RPMI7951 (cell line): ENCODE data around the gene YBX1. TPM values are rescaled to one million over a fixed set of nuclear protein-coding genes. Genes with fewer than 3 reads are reported as not detected.
"Not testable (repeated sequence)": the region's sequence is repeated elsewhere in the genome, so short reads cannot be mapped to it uniquely, and the experiment has no call there.

Source experiments
- DNase-seq: peaks from one replicate; pipeline ENCODE4 v3.0.0-alpha.2; 2012; ENCODE audit warnings: low read depth
- total RNA-seq: library from RNA; depleted of rRNA; stranded (reverse); fragments of >200 nt; shearing (Covaris generic); gene quantifications from 2 replicates; pipeline ENCODE4 v1.2.3, GENCODE V29; 2014

Gene YBX1
- total RNA-seq, 1 experiment from 2014 or later: 1,105 TPM

DNA sequence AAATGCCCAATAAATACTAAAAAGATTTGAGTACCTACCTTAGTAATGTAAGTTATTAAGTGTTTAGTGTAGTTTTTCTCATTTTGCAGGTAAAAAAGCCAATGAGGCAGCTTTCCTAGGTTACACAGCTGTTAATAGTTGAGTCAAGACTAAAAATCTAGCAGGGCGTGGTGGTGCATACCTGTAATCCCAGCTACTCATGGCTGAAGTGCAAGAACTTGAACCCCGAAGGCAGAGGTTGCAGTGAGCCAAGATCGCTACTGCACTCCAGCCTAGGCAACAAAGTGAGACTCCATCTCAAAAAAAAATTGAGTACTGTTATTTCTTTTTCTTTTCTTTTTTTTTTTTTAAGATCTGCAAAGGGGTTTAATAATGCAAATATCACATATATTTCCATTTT is 7.7 kb downstream of the YBX1 start:
- no peak for DNase-seq

DNA sequence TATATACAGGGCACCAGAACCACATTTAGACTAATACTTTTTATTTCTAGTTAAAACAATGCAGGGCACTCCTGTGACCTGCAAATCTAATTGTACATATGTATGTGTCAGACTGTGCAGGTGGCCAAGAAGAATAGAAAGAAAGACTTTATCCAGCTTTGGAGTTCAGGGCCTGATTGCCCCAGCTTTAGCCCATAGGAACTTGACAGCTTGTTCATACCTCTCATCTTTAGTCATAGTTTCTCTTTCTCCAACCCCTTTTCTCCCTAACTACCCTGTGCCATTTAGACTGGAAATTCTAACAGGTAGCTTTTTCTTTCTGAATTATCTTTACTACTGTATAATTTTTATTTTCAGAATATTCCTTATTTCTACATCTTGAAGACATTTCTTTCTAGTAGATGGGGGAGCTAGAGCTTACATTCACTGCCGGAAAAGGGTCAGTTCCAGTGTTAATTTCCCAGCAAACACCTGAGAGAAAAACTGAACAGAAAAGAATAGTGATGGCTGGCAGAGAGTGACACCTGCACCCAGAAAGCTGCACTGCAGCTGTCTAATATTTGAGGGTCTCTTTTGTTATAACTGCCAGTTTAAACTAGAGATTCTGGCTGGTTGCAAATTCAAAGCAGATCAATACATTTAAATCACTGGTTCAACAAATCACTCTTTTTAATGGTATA is 8.4 kb downstream of the YBX1 start:
- DNase-seq: no peak

DNA sequence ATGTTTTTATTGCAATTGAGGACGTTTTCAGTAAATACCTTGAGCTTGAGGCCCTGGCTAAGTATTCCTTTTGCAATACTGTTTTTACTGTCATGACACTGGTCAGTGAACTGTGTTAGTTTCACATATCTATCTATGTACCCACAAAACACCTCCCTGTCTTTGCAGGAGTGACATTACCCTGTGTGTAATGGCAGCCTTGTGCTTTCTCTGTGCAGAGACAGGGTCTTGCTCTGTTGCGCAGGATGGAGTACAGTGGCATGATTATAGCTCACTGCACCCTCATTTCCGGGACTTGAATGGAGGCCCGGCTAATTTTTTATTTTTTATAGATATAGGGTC is 8.9 kb downstream of the YBX1 start:
- no peak for DNase-seq

DNA sequence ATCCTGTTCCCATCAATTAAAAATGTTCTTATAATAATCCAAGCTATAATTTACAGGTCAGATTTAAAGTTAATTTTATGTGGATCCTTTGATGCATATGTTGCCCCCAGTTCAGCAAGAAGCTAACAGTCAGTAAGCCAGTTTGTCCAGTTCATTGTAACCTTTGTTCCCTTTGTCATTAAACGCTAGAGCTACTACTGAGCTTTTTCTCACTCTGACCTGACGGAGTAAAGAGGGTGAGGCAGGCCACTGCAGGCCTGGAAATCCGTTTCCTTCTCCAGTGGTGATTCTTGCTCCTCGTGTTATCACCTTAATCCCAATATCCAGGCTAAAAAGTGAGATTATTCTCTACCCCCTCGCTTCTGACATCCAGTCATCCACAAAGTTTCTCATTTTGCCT is 10.2 kb downstream of the YBX1 start:
- no peak for DNase-seq

DNA sequence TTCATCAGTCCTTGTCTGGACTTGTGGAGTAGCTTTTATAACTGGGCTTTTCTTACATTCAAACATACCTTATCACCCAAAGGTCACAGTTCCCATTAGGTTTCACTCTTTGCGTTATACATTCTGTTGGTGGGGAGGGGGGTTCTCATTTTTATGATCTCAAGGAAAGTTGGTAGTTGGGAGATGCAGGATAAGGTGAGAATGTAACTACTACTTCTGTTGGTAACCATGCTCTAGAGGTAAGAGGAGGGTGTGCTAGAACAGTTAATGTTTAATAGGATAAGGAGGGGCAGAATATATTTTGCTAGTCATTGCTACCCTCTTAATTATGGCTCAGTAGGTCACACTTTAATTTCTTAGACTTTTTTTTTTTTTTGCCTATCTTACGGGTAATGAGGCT is 10.7 kb downstream of the YBX1 start:
- DNase-seq: no peak

DNA sequence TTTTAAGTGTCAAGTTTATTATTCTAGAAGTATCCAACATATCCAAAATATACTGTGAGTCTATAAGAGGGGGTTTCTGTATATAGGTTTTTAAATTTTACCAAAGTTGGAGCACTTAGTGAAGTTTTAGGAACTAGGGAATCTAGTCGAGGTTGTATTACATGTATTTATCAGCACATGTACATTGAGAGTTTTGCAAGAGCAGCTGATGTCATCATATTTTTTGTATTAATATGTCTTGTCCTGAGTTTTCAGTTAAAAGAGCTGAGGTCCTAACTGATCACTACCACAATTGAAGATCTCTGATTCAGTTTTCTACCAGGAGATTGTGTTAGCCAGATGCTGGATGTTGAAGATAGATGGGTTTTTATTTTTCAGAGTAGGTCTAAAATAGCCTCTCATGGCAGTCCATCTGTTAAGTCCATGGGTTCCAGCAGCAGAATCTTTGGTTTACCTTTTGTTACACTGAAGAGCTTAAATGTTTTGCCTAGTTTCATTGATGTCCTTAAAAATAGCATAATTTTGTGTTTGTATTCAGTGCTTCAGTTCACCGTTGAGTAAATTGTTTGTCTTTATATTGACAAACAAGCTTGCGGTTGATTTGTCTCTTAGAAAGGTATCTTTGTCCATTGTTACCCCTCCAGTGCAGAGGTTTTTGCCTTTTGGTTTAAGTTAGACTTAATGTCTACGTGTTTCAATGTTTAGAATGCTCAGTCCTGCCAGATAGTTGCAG is 16.0 kb downstream of the YBX1 start:
- no peak for DNase-seq

DNA sequence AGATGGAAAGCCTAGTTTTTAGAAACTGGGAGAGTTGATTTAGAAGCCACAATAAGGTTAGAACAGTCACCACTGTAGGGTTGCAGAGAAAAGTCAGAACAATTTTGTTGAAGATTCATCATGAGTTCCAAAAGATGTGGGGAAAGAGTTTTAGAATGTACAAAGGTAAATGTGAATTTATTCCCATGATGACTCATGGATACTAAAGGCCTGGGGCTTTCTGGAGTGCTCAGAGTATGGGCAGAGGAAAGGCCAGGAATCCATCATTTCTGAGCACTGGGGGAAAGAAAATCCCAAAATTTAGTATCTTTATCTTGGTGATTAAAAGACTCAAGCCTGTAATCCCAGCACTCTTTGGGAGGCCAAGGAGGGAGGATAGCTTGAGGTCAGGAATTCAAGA is 17.8 kb downstream of the YBX1 start:
- peak; percentile 18 for DNase-seq

DNA sequence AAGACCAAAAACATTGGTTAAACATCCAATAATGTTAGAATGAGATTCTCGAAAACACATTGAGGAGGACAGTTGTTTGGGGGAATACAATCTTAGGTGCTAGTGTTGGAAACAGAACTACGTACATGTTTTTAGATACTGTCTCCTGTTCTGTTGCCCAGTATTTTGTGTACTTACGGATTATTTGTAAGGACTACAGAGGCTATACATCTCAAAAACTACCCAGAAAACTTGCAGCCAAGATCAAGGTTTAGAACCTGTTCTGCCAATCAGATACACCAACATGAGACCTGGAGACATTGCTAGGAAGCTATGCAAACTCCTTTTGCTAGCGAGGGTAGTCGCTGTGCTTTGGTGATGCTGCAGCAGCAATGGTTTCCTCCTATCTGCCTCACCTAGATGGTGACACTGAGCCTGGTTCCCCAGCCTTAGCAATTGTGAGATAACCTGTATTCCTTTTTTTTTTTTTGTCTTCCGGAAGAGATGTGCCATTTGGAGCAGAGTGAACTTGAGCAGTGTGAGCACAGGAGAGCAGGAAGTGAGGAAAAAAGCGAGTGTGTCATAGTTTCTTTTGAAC is 21.8 kb downstream of the YBX1 start:
- no peak for DNase-seq

DNA sequence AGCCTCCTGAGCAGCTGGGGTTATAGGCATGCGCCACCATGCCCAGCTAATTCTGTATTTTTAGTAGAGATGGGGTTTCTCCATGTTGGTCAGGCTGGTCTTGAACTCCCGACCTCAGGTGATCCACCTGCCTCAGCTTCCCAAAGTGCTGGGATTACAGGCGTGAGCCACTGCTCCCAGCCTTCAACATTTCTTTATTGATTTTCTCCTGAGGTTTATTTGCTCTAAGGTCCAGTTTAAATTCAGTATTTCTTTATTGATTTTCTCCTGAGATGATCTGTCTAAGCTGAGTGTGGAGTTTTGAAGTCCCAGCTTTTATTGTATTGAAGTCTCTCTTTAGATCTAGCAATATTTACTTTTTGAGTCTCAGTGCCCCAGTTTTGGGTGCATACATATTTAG is 30.6 kb downstream of the YBX1 start:
- not testable (repeated sequence) for DNase-seq

DNA sequence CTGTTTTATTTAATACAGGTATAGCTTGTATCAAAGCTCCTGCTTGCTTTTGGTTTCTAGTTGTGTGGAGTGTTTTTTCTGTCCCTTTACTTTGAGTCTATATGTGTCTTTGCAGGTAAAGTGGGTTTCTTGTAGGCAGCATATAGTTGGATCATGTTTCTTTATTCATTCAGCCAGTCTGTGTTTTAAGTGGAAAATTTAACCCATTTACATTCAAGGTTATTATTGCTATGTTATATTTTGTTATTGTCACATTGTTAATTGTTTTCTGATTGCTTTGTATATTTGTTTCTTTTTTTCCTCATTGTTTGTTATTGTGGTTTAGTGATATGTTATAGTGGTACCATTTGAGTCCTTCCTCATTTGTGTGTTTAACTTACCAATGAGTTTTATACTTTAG is 31.1 kb downstream of the YBX1 start:
- DNase-seq: no peak

DNA sequence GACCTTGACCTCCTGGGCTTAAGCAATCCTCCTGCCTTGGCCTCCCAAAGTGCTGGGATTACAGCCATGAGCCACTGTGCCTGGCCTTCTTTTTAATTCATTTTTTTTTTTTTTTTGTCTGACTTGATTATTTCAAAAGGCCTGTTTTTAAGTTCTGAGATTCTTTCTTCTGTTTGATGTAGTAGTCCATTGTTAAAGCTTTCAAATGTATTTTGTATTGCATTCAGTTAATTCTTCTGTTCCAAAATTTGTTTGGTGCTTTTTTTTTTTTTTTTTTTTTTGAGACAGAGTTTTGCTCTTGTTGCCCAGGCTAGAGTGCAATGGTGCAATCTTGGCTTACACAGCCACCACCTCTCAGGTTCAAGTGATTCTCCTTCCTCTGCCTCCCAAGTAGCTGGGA is 32.2 kb downstream of the YBX1 start:
- DNase-seq: not testable (repeated sequence)

DNA sequence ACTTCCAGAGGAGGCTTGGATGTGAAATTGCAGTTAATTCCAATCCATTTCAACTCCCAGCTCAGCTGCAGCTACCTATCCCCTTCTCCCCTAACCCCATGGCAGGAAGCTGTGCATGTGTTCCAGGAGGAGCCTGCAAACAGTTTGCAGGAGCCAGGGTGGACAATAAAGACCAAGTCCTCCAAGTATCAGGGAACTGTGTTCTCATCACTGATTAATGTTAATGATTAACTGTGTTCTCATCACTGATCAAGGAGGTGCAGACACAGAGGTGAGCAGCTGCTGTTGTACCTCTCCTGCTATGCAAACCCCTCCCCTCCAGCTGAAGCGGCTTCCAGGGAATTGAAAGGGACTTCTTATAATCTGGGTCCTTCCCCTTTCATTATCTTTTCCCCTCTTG is 38.6 kb downstream of the YBX1 start:
- DNase-seq: no peak

DNA sequence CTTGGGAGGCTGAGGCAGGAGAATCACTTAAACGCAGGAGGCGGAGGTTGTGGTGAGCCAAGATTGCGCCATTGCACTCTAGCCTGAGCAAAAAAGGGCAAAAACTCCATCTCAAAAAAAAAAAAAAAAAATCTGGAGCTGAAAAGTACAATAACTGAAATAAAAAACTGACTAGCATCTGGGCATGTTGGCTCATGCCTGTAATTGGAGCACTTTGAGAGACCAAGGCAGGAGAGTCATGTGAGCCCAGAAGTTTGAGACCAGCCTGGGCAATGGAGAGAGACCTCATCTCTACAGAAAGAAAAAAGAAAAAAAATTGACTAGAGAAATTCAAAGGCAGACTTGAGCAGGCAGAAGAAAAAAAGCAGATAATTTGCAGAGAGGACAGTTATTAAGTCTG is 39.7 kb downstream of the YBX1 start:
- DNase-seq: no peak

DNA sequence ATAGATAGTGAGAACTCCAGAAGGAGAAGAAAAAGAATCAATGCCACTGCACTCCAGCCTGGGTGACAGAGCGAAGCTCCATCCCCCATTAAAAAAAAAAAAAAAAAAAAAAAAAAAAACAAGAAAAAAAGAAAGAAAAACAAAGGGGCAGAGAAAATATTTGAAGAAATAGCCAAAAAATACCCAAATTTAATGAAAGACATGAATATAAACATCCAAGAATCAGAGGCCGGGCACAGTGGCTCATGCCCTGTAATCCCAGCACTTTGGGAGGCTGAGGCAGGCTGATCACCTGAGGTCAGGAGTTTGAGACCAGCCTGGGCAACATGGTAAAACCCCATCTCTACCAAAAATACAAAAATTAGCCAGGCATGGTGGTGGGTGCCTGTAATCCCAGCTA is 40.2 kb downstream of the YBX1 start:
- DNase-seq: not testable (repeated sequence)

DNA sequence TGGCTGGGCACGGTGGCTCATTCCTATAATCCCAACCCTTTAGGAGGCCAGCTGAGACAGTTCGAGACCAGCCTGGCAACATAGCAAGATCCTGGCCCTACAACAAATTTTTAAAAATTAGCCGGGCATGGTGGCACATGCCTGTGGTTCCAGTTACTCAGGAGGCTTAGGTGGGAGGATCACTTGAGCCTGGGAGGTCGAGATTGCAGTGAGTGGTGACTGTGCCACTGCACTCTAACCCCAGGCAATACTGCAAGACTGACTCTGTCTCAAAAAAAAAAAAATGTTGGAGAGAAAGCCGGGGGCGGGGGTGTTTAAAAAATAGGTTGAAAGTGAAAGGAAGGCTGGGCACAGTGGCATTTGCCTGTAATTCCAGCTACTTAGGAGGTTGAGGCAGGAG is 41.3 kb downstream of the YBX1 start:
- peak; percentile 53 for DNase-seq

DNA sequence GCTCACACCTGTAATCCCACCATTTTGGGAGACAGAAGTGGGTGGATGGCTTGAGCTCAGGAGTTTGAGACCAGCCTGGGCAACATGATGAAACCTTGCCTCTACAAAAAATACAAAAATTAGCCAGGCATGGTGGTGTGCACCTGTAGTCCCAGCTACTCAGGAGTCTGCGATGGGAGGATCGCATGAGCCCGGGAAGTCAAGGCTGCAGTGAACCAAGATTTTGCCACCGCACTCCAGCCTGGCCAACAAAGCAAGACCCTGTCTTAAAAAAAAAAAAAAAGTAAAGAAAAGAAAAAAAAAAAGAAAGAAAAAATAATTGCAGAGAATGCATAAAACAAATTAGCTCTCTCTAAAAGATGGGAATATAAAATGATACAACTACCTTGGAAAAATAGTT is 43.6 kb downstream of the YBX1 start:
- not testable (repeated sequence) for DNase-seq

DNA sequence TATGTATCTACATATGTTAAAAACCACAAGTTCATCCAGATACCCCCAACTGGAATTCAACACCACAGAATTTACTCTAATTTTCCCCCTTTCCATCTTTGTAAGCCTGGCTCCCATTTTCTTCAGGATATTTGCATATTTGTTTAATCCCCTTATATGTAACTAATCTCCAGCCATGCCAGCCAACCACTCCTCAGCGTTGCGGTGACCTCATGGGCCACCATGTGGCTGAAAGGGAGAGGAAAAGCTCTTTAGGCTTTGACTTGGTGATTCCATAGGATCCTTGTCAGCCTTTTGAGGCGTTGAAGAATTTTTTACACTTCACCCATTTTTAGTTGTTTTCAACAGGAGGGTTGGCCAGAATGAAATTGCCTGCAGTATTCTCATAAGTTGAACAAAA is 47.8 kb downstream of the YBX1 start:
- DNase-seq: no peak

DNA sequence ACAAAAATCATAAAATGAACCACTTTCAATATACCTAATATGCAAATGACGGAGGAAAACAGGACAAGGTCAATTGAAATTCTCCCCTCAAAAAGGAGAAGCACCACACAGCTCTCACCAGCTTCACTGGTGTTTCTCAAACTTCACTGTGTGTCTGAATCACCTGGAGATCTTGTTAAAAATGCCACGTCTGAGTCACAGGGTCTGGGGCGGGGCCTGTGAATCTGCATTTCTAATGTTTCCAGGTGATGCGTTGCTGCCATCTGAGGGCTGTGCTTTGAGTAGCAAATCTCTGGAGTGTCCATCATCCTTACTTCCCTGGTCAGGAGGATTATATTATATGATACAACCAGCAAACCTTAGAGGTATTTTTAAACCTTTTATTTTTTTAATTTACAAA is 48.8 kb downstream of the YBX1 start:
- DNase-seq: peak; percentile 11

DNA sequence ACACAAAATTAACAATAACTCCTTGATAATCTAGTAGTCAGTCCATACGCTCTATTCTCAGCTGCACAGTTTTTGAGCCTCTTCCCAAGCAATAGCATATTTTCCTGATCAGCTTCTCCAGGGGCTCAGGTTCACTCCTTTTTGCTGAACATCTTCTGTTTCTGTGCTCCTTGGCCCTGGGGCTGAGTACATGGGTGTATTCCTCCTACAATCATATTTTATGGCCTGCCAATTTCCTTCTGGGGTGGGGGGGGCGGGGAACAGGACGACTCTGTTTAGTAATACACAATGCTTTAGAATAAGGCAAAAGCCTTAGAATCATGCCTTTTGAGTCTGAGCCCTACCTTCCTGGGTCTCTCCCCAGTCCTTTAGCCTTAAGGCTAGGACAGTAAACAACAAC is 49.4 kb downstream of the YBX1 start:
- no peak for DNase-seq

DNA sequence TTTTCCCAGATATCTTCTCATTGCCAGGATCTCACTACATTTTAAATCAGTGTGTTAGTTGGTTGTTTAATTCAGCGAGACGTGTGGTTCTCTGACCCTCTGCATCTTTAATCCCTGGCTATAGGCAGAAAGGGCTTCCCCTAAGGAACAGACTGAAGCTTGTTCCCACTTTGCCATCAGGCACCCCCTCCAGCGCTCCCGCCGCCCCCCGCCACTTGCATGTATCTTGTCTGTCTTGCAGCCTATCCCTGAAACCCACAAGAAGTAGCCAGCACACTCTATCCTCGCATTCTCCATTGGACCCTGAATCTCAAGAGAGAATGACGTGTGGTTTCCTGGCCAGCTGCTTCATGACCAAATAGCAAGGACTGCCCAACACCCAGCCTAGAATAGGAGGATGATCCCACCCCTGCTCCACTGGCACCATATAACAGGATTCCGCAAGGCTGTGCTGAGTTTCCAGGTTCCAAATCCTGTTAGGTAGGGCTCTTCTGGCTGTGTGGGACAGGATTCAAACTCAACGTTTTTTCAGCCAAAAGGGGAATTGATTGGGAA is 50.0 kb downstream of the YBX1 start:
- no peak for DNase-seq

DNA sequence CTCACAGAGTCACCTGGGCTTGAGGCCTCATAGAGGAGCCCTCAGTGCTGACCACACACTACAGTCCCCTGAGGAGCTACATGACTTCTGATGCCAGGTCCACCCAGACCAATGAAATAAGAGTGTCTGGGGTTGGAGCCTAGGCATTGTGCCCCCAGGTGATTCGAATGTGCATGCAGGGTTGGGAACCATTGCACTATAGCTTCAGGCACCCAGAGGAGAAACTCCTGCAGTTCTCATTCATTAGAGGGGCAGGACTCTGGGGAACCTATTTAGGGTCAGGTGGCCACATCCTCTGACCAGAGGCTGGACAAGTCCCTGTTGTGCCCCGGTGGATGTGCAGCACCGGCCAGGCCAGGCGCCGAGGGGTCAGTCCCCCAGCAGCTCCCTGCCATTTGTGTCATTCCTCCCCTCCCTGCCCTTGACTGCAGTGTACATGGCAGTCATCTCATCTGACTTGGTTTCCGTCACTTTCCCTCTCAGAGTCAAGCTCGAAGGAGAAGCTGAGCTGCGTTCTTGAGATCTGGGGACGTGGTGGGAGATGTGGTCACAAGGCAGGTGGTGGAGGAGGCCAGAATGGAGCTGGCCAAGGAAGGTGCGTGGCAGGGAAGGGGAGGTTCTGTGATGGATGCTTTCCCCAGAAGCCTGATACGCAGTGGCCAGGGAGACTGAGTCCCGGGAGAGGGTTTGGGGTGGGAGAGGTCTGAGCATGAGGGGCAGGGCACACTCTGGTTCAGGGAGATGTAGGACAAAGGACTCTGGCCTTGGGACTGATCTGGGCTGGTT is 51.4 kb downstream of the YBX1 start:
- DNase-seq: no peak
